Endodermal cell (in vitro differentiated cells): ENCODE results near the gene ABHD17B. TPM values are rescaled to one million over a fixed set of nuclear protein-coding genes. Genes with fewer than 3 reads are reported as not detected.

Experiments
- DNase-seq: peaks from one replicate; pipeline ENCODE4 v3.0.0-alpha.2; 2017
- H3K27ac ChIP-seq: 2 replicates; pipeline ENCODE4 v1.5.1; 2013; ENCODE audit warnings: mild to moderate bottlenecking, low read depth, low read length, moderate library complexity
- H3K27me3 ChIP-seq: 2 replicates; pipeline ENCODE4 v1.6.1; 2013; ENCODE audit warnings: mild to moderate bottlenecking, low read length, moderate library complexity; ENCODE audit not compliant: insufficient read depth, control insufficient read depth, poor library complexity, severe bottlenecking
- H3K36me3 ChIP-seq: 2 replicates; pipeline ENCODE4 v1.7.0; 2013; ENCODE audit warnings: mild to moderate bottlenecking, low read length, moderate library complexity; ENCODE audit not compliant: control insufficient read depth, insufficient read depth
- H3K4me1 ChIP-seq: one replicate; pipeline ENCODE4 v1.7.0; 2013; ENCODE audit warnings: low read length; ENCODE audit not compliant: control insufficient read depth, insufficient read depth
- H3K4me3 ChIP-seq: 2 replicates; pipeline ENCODE4 v1.5.1; 2013; ENCODE audit warnings: mild to moderate bottlenecking, low read length, moderate library complexity
- H3K9ac ChIP-seq: 2 replicates; pipeline ENCODE4 v1.6.1; 2013; ENCODE audit warnings: mild to moderate bottlenecking, low read length, moderate library complexity; ENCODE audit not compliant: poor library complexity, severe bottlenecking; ENCODE audit errors: extremely low read depth
- H3K9me3 ChIP-seq: 2 replicates; pipeline ENCODE4 v1.6.1; 2013; ENCODE audit warnings: mild to moderate bottlenecking, low read length, moderate library complexity; ENCODE audit not compliant: control insufficient read depth
- H3K27ac Mint-ChIP-seq: 2 replicates; pipeline ENCODE4 v1.8.0; 2020; ENCODE audit warnings: mixed read lengths
- H3K27me3 Mint-ChIP-seq: 2 replicates; pipeline ENCODE4 v1.8.0; 2021; ENCODE audit warnings: mild to moderate bottlenecking, mixed read lengths; ENCODE audit not compliant: insufficient read depth
- H3K36me3 Mint-ChIP-seq: 2 replicates; pipeline ENCODE4 v1.8.0; 2020; ENCODE audit warnings: low read depth, mixed read lengths
- H3K4me1 Mint-ChIP-seq: 2 replicates; pipeline ENCODE4 v1.8.0; 2020; ENCODE audit warnings: mixed read lengths
- H3K4me3 Mint-ChIP-seq: 2 replicates; pipeline ENCODE4 v1.8.0; 2020; ENCODE audit warnings: mild to moderate bottlenecking, moderate library complexity, mixed read lengths
- H3K9me3 Mint-ChIP-seq: 2 replicates; pipeline ENCODE4 v1.8.0; 2020; ENCODE audit warnings: mild to moderate bottlenecking, mixed read lengths
- CTCF ChIP-seq: fragments of 200-600 bp; sonication (generic); conservative IDR thresholded peaks from 2 replicates; pipeline ENCODE4 v1.5.0; 2021; ENCODE audit warnings: antibody characterized with exemption, mild to moderate bottlenecking
- WGBS, 2 experiments: methylation state at CpG; one replicate each; pipeline versions ENCODE4 v1.1.5 to v1.1.7; 2013; ENCODE audit warnings: missing lambda C conversion rate in 2 of 2, mixed read lengths in 1 of 2; ENCODE audit not compliant: insufficient coverage in 1 of 2, insufficient read length in 1 of 2; 5-methylcytosine and 5-hydroxymethylcytosine counted together
- total RNA-seq, 2 donors: library from RNA; stranded (reverse); fragmentation: NEBNext Ultra II Directional in 1 of 2; extraction: Animal tissue kit (Norgen Biotek cat#: 25700) in 1 of 2; gene quantifications; 2 replicates in 1 of 2; 3 replicates in 1 of 2; pipeline ENCODE4 v1.2.1, GENCODE V29; 2021

ABHD17B gene
- total RNA-seq, 2 donors from 2014 or later: 32.3 to 44.9 TPM

DNA sequence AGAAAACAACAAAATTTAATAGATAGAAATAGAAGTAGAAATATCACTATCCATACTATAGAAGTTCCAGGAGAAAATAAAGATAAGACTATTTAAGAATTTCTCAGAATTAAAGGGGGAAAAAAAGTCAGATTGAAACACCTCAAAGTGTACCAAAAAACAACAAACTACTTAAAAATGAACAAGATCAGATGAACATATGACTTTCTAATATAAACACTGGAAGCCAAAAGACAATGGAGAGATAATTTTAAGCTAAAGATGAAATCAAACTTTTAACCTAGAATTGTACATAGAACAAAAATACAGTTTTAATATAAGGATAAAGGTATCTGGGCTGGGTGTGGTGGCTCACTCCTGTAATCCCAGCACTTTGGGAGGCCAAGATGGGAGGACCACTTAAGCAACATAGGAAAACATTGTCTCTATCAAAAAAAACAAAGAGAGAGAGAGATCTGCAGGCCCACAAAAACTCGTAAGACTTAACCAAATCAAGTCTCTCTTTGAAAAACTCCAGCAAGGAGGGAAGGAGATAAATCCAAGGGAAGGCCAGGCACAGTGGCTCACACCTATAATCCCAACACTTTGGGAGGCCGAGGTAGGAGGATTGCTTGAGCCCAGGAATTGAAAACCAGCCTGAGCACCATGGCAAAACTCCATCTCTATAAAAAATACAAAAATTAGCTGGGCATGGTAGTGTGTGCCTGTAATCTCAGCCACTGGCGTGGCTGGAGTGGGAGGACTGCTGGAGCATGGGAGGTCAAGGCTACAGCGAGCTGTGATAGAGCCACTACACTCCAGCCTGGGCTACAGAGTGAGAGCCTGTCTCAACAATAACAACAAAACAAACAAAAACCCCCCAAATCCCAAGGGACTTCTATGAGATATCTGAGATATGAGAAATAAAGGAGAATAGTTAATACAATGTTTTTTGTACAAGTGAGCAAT, 32.4 kb downstream of the ABHD17B start:
- H3K27ac Mint-ChIP-seq: no peak overlapping the region
- no peaks in the 10 kb centered on the region for H3K27me3 ChIP-seq
- TF ChIP-seq CTCF: no peak
- H3K27me3 Mint-ChIP-seq: no peaks in the 10 kb centered on the region
- H3K36me3 Mint-ChIP-seq: peaks cover 30% of the 10 kb centered on the region
- H3K27ac ChIP-seq: no peak overlapping the region
- H3K4me1 ChIP-seq: no peaks in the 10 kb centered on the region
- H3K4me3 ChIP-seq: no peak overlapping the region
- no peak for DNase-seq
- H3K36me3 ChIP-seq: peaks cover 26% of the 10 kb centered on the region
- no peak overlapping the region for H3K4me3 Mint-ChIP-seq
- H3K9me3 Mint-ChIP-seq: peaks cover under 1% of the 10 kb centered on the region
- peaks cover 7% of the 10 kb centered on the region for H3K4me1 Mint-ChIP-seq
- WGBS, 2 experiments: 98% methylated on average over 4 of the region's 4 CpGs; no CpG with 5 or more reads in 1 of the 2 experiments
- H3K9ac ChIP-seq: no peak overlapping the region
- H3K9me3 ChIP-seq: peaks cover 17% of the 10 kb centered on the region

DNA sequence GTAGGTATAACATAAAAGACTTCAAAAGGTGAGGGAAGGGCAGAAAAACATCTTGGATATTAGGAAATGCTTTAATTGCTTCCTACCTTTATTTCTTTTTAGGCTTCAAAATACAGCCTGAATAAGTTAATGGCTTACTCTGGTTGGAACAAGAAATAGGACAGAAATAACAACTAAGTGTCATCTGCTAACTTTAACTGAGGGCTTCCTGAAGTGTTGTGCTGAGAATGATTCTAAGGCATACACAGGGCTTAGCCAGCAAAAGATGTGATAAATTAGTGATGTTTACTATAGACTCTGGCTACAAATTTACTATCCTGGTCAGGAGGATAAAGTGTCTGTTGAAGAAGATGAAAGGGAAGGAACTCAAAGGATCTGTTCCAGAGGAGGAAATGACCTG, 34.2 kb downstream of the ABHD17B start:
- no peaks in the 10 kb centered on the region for H3K4me1 ChIP-seq
- no peak overlapping the region for H3K4me3 ChIP-seq
- peaks cover 21% of the 10 kb centered on the region for H3K36me3 Mint-ChIP-seq
- H3K9ac ChIP-seq: no peak overlapping the region
- TF ChIP-seq CTCF: no peak
- no peak overlapping the region for H3K4me3 Mint-ChIP-seq
- H3K27me3 ChIP-seq: no peaks in the 10 kb centered on the region
- peak overlapping the region; percentile 71 for H3K27ac Mint-ChIP-seq
- peaks cover 12% of the 10 kb centered on the region for H3K4me1 Mint-ChIP-seq
- no peak overlapping the region for H3K27ac ChIP-seq
- H3K36me3 ChIP-seq: peaks cover 18% of the 10 kb centered on the region
- peaks cover 11% of the 10 kb centered on the region for H3K9me3 ChIP-seq
- no peak for DNase-seq
- no peaks in the 10 kb centered on the region for H3K9me3 Mint-ChIP-seq
- no peaks in the 10 kb centered on the region for H3K27me3 Mint-ChIP-seq

DNA sequence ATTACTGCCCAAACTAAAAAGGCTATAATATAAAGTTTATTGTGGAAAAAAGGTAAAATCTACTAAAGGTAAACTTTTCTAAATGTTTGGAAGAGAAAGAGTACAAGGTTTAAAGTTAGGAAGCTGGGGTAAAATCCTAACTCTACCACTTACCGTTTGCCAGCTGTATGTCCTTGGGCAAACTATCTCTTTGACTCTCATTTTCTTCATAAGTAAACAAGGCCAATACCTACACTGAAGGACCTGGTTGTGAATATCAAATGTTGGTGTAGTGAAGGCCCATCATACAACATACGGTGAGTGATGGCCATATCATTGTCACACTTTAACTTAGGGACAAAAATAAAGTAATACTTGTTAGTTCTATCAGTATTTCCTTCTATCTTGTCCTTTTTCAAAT, 34.9 kb downstream of the ABHD17B start:
- Mint-ChIP-seq H3K27ac (no peak overlapping the region), H3K27me3 (no peaks in the 10 kb centered on the region), H3K4me1 (peaks cover 13% of the 10 kb centered on the region), H3K36me3 (peaks cover 17% of the 10 kb centered on the region), H3K4me3 (no peak overlapping the region), H3K9me3 (no peaks in the 10 kb centered on the region)
- Histone ChIP-seq H3K9me3 (peaks cover 11% of the 10 kb centered on the region), H3K4me3 (no peak overlapping the region), H3K9ac (no peak overlapping the region), H3K36me3 (peaks cover 25% of the 10 kb centered on the region), H3K27me3 (no peaks in the 10 kb centered on the region), H3K27ac (no peak overlapping the region), H3K4me1 (no peaks in the 10 kb centered on the region)
- 89% methylated on average over 1 of the region's 2 CpGs; no CpG with 5 or more reads in 1 of the 2 experiments for WGBS, 2 experiments
- no peak for DNase-seq
- no peak for TF ChIP-seq CTCF
